Progenitor cell of endocrine pancreas (in vitro differentiated cells): ENCODE data around the gene POFUT1. TPM values are rescaled to one million over a fixed set of nuclear protein-coding genes. Genes with fewer than 3 reads are reported as not detected.
A peak's percentile ranks its signal among the peaks of the same experiment; 100 is the strongest.

ENCODE experiments used
- DNase-seq: peaks from one replicate; pipeline ENCODE4 v3.0.0; 2021; ENCODE audit warnings: low spot score; ENCODE audit not compliant: unreplicated experiment
- H3K27ac Mint-ChIP-seq: 2 replicates; pipeline ENCODE4 v1.8.0; 2021; ENCODE audit warnings: mild to moderate bottlenecking, moderate library complexity, mixed read lengths
- H3K27me3 Mint-ChIP-seq: 2 replicates; pipeline ENCODE4 v1.8.0; 2021; ENCODE audit warnings: mixed read lengths
- H3K36me3 Mint-ChIP-seq: 2 replicates; pipeline ENCODE4 v1.8.0; 2022; ENCODE audit warnings: mixed read lengths; ENCODE audit not compliant: insufficient read depth
- H3K4me1 Mint-ChIP-seq: 2 replicates; pipeline ENCODE4 v1.8.0; 2021; ENCODE audit warnings: low read depth, mixed read lengths
- H3K4me3 Mint-ChIP-seq: 2 replicates; pipeline ENCODE4 v1.8.0; 2021; ENCODE audit warnings: low read depth, mild to moderate bottlenecking, moderate library complexity, mixed read lengths
- H3K9me3 Mint-ChIP-seq: 2 replicates; pipeline ENCODE4 v1.8.0; 2021; ENCODE audit warnings: low read depth, mixed read lengths
- CTCF ChIP-seq: fragments of 200-600 bp; sonication (generic); IDR thresholded peaks from one replicate; pipeline ENCODE4 v1.5.0; 2021; ENCODE audit warnings: antibody characterized with exemption, mild to moderate bottlenecking; ENCODE audit not compliant: unreplicated experiment
- total RNA-seq: library from RNA; stranded (reverse); gene quantifications from 2 replicates; pipeline ENCODE4 v1.2.1, GENCODE V29; 2021

Gene POFUT1
- total RNA-seq, 1 donor from 2014 or later: 49.8 TPM

- H3K27ac Mint-ChIP-seq: no peak overlapping the region
- H3K4me3 Mint-ChIP-seq: no peak overlapping the region
- no peaks in the 10 kb centered on the region for H3K9me3 Mint-ChIP-seq
- no peak for TF ChIP-seq CTCF
- no peaks in the 10 kb centered on the region for H3K4me1 Mint-ChIP-seq
- peaks cover 44% of the 10 kb centered on the region for H3K36me3 Mint-ChIP-seq
- DNase-seq: no peak
- H3K27me3 Mint-ChIP-seq: no peaks in the 10 kb centered on the region
Observed at GRCh38 chr20:32162351-32162750, 45.3 kb upstream of the POFUT1 start.

GRCh38 chr20:32163951-32164350 is 43.7 kb upstream of the POFUT1 start:
- DNase-seq: no peak
- H3K9me3 Mint-ChIP-seq: no peaks in the 10 kb centered on the region
- peaks cover 6% of the 10 kb centered on the region for H3K4me1 Mint-ChIP-seq
- H3K27me3 Mint-ChIP-seq: no peaks in the 10 kb centered on the region
- H3K36me3 Mint-ChIP-seq: peaks cover 36% of the 10 kb centered on the region
- no peak overlapping the region for H3K27ac Mint-ChIP-seq
- no peak overlapping the region for H3K4me3 Mint-ChIP-seq
- no peak for TF ChIP-seq CTCF

- H3K27ac Mint-ChIP-seq: peak overlapping the region; percentile 15
- H3K9me3 Mint-ChIP-seq: no peaks in the 10 kb centered on the region
- no peak for TF ChIP-seq CTCF
- no peak for DNase-seq
- no peak overlapping the region for H3K4me3 Mint-ChIP-seq
- no peaks in the 10 kb centered on the region for H3K27me3 Mint-ChIP-seq
- peaks cover 33% of the 10 kb centered on the region for H3K36me3 Mint-ChIP-seq
- H3K4me1 Mint-ChIP-seq: peaks cover 6% of the 10 kb centered on the region
Observed at GRCh38 chr20:32164984-32165735, 42.5 kb upstream of the POFUT1 start.

GRCh38 chr20:32165836-32166545 is 41.7 kb upstream of the POFUT1 start:
- H3K4me3 Mint-ChIP-seq: no peak overlapping the region
- H3K4me1 Mint-ChIP-seq: peaks cover 6% of the 10 kb centered on the region
- TF ChIP-seq CTCF: no peak
- H3K9me3 Mint-ChIP-seq: no peaks in the 10 kb centered on the region
- H3K27ac Mint-ChIP-seq: peak overlapping the region; percentile 8
- H3K36me3 Mint-ChIP-seq: peaks cover 29% of the 10 kb centered on the region
- H3K27me3 Mint-ChIP-seq: no peaks in the 10 kb centered on the region
- DNase-seq: no peak

- peaks cover 17% of the 10 kb centered on the region for H3K36me3 Mint-ChIP-seq
- no peaks in the 10 kb centered on the region for H3K27me3 Mint-ChIP-seq
- H3K9me3 Mint-ChIP-seq: no peaks in the 10 kb centered on the region
- DNase-seq: no peak
- no peak for TF ChIP-seq CTCF
- peaks cover 6% of the 10 kb centered on the region for H3K4me1 Mint-ChIP-seq
- no peak overlapping the region for H3K27ac Mint-ChIP-seq
- no peak overlapping the region for H3K4me3 Mint-ChIP-seq
Observed at GRCh38 chr20:32167552-32167951, 40.1 kb upstream of the POFUT1 start.
